Keratinocyte (primary cell): Measurements from ENCODE around the gene HMX3. TPM values are rescaled to one million over a fixed set of nuclear protein-coding genes. Genes with fewer than 3 reads are reported as not detected.

Experiments
- DNase-seq: peaks from one replicate; pipeline ENCODE4 v3.0.0-alpha.2; 2011; ENCODE audit warnings: low read depth, missing footprints, low spot score
- FAIRE-seq: peaks from 2 replicates; lab custom pipeline; 2011; peaks lifted over from hg19 to GRCh38; lab: Jason Lieb, UNC
- H2AFZ ChIP-seq: 2 replicates; pipeline ENCODE4 v1.6.0; 2012; ENCODE audit warnings: low read length, control low read depth, inconsistent platforms; ENCODE audit not compliant: control insufficient read depth
- H3K27ac ChIP-seq: 2 replicates; pipeline ENCODE4 v1.5.1; 2011; ENCODE audit warnings: low read length; ENCODE audit not compliant: control insufficient read depth, insufficient read depth
- H3K27me3 ChIP-seq: 3 replicates; pipeline ENCODE4 v1.6.0; 2011; ENCODE audit warnings: low read length; ENCODE audit not compliant: control insufficient read depth, insufficient read depth; ENCODE audit errors: extremely low read depth
- H3K36me3 ChIP-seq, 2 experiments: 2 replicates in 1 of 2; 3 replicates in 1 of 2; pipeline ENCODE4 v1.5.1; 2011; ENCODE audit warnings: low read length in 2 of 2, mild to moderate bottlenecking in 1 of 2; ENCODE audit not compliant: control insufficient read depth in 2 of 2, insufficient read depth in 2 of 2; ENCODE audit errors: extremely low read depth in 1 of 2
- H3K4me1 ChIP-seq: 3 replicates; pipeline ENCODE4 v1.5.1; 2011; ENCODE audit warnings: low read length; ENCODE audit not compliant: control insufficient read depth, insufficient read depth; ENCODE audit errors: extremely low read depth
- H3K4me2 ChIP-seq: 3 replicates; pipeline ENCODE4 v1.6.0; 2011; ENCODE audit warnings: low read depth, low read length; ENCODE audit not compliant: control insufficient read depth, insufficient read depth; ENCODE audit errors: extremely low read depth
- H3K4me3 ChIP-seq, 3 experiments: fragments of 200-600 bp in 1 of 3; sonication (generic) in 1 of 3; 2 replicates in 2 of 3; 3 replicates in 1 of 3; pipeline ENCODE4 v1.5.1; 2011 to 2016; ENCODE audit warnings: low read length in 3 of 3, mild to moderate bottlenecking in 3 of 3, control low read depth in 2 of 3, inconsistent platforms in 1 of 3, low read depth in 1 of 3, mixed read lengths in 1 of 3, mixed run types in 1 of 3, moderate library complexity in 1 of 3; ENCODE audit not compliant: control insufficient read depth in 2 of 3, insufficient read depth in 2 of 3; ENCODE audit errors: extremely low read depth in 1 of 3
- H3K79me2 ChIP-seq: 2 replicates; pipeline ENCODE4 v1.6.0; 2012; ENCODE audit warnings: low read length; ENCODE audit not compliant: control insufficient read depth, insufficient read depth
- H3K9ac ChIP-seq: 3 replicates; pipeline ENCODE4 v1.6.0; 2011; ENCODE audit warnings: low read length; ENCODE audit not compliant: control insufficient read depth, insufficient read depth; ENCODE audit errors: extremely low read depth
- H3K9me1 ChIP-seq: 3 replicates; pipeline ENCODE4 v1.6.0; 2011; ENCODE audit warnings: low read length; ENCODE audit not compliant: control insufficient read depth, insufficient read depth; ENCODE audit errors: extremely low read depth
- H3K9me3 ChIP-seq: 2 replicates; pipeline ENCODE4 v1.5.1; 2012; ENCODE audit warnings: low read depth, low read length; ENCODE audit not compliant: control insufficient read depth
- H4K20me1 ChIP-seq: 3 replicates; pipeline ENCODE4 v1.6.0; 2011; ENCODE audit warnings: low read length; ENCODE audit not compliant: control insufficient read depth, insufficient read depth; ENCODE audit errors: extremely low read depth
- CTCF ChIP-seq, 3 experiments: IDR thresholded peaks in 1 of 3; conservative IDR thresholded peaks in 1 of 3; optimal IDR thresholded peaks in 1 of 3; 2 replicates in 2 of 3; 3 replicates in 1 of 3; pipeline versions ENCODE3 to v1.5.1; 2011; ENCODE audit warnings: low read length in 3 of 3, mild to moderate bottlenecking in 3 of 3, moderate library complexity in 2 of 3, control low read depth in 1 of 3, inconsistent platforms in 1 of 3; ENCODE audit not compliant: insufficient read depth in 2 of 3; ENCODE audit errors: extremely low read depth in 1 of 3
- EZH2 ChIP-seq: IDR thresholded peaks from one replicate; pipeline ENCODE4 v1.6.1; 2012; ENCODE audit warnings: inconsistent platforms, mild to moderate bottlenecking, low read length, moderate library complexity
- dilution Hi-C: fragments of 300-500 bp; cut with MboI; formaldehyde crosslinking; loops from one replicate; pipeline ENCODE4 v1.7.0; 2020; ENCODE audit warnings: low sequenced_read_pairs; ENCODE audit not compliant: extremely low pct_ligation_motif_present
- polyA plus RNA-seq, 5 experiments: library from polyadenylated mRNA; depleted of rRNA in 3 of 5; stranded (reverse) in 3 of 5; stranded (forward) in 1 of 5; unstranded in 1 of 5; fragments of >200 nt; gene quantifications; 1 replicate in 1 of 5; 2 replicates in 3 of 5; 3 replicates in 1 of 5; pipeline versions ENCODE4 v1.2.1 to v1.2.3, GENCODE V29; 2011 to 2012; ENCODE audit warnings: missing spikeins in 2 of 5, low read depth in 1 of 5, low replicate concordance in 1 of 5

The HMX3 gene
- polyA plus RNA-seq, 1 donor (not counting 4 experiments of a cell fraction or from before 2014, with no cell fraction given), result not detected

GRCh38 chr10:123153486-123154091 is 17.8 kb downstream of the HMX3 start:
- peaks cover 43% of the 10 kb centered on the region for H3K79me2 ChIP-seq
- H3K27me3 ChIP-seq, result peaks cover 36% of the 10 kb centered on the region
- DNase-seq (no peak), FAIRE-seq (no peak)
- TF ChIP-seq CTCF (optimal IDR thresholded peaks at IDR 0.05 in 1 of 3, IDR thresholded peaks at IDR 0.05 in 1 of 3, conservative IDR thresholded peaks at IDR 0.05 in 1 of 3; ENCODE audit: extremely low read depth in 1 of 3, insufficient read depth in 2 of 3, low read length in 3 of 3) (no peak), EZH2 (no peak)
- H3K4me3 ChIP-seq, result no peak overlapping the region
- peaks cover 3% of the 10 kb centered on the region for H3K9me1 ChIP-seq
- no peaks in the 10 kb centered on the region for H3K9me3 ChIP-seq
- H3K9ac ChIP-seq, result no peak overlapping the region
- H3K4me2 ChIP-seq, result peak overlapping the region; percentile 44
- dilution Hi-C loops, result no loop called here
- peaks cover 0 to 25% of the 10 kb centered on the region in 2 experiments for H3K36me3 ChIP-seq
- H4K20me1 ChIP-seq, result peaks cover 15% of the 10 kb centered on the region
- no peak overlapping the region for H3K27ac ChIP-seq
- H2AFZ ChIP-seq, result no peak overlapping the region
- H3K4me1 ChIP-seq, result peaks cover 37% of the 10 kb centered on the region

- H3K4me1 ChIP-seq, result peaks cover 37% of the 10 kb centered on the region
- TF ChIP-seq CTCF (optimal IDR thresholded peaks at IDR 0.05 in 1 of 3, IDR thresholded peaks at IDR 0.05 in 1 of 3, conservative IDR thresholded peaks at IDR 0.05 in 1 of 3; ENCODE audit: extremely low read depth in 1 of 3, insufficient read depth in 2 of 3, low read length in 3 of 3) (peak in 1 of 3 experiments; percentile 49), EZH2 (no peak)
- H4K20me1 ChIP-seq, result peaks cover 15% of the 10 kb centered on the region
- H3K36me3 ChIP-seq, result peaks cover 0 to 25% of the 10 kb centered on the region in 2 experiments
- peak within 1 kb of the TSS; percentile 78 to 97 (median 82) for H3K4me3 ChIP-seq
- dilution Hi-C loops, result no loop called here
- FAIRE-seq (peak; percentile 86), DNase-seq (peak; percentile 96)
- peaks cover 3% of the 10 kb centered on the region for H3K9me1 ChIP-seq
- peaks cover 30% of the 10 kb centered on the region for H3K27me3 ChIP-seq
- H3K9ac ChIP-seq, result peak within 1 kb of the TSS; percentile 85
- H3K79me2 ChIP-seq, result peaks cover 49% of the 10 kb centered on the region
- peak within 1 kb of the TSS; percentile 80 for H3K27ac ChIP-seq
- peak within 1 kb of the TSS; percentile 60 for H2AFZ ChIP-seq
- no peaks in the 10 kb centered on the region for H3K9me3 ChIP-seq
- H3K4me2 ChIP-seq, result peak within 1 kb of the TSS; percentile 90
Measured at GRCh38 chr10:123154092-123154710, 18.4 kb downstream of the HMX3 start, which contains the start of gene BUB3. TSS of gene BUB3 (plus strand) at chr10:123154402. CDS start at chr10:123154918, 516 bp downstream.
